ENCODE measurements around the gene TREX2. TPM values are rescaled to one million over a fixed set of nuclear protein-coding genes. Genes with fewer than 3 reads are reported as not detected.

The TREX2 gene
- total RNA-seq, 4 donors from 2014 or later, result 0.18 TPM; not detected in 3

DNA sequence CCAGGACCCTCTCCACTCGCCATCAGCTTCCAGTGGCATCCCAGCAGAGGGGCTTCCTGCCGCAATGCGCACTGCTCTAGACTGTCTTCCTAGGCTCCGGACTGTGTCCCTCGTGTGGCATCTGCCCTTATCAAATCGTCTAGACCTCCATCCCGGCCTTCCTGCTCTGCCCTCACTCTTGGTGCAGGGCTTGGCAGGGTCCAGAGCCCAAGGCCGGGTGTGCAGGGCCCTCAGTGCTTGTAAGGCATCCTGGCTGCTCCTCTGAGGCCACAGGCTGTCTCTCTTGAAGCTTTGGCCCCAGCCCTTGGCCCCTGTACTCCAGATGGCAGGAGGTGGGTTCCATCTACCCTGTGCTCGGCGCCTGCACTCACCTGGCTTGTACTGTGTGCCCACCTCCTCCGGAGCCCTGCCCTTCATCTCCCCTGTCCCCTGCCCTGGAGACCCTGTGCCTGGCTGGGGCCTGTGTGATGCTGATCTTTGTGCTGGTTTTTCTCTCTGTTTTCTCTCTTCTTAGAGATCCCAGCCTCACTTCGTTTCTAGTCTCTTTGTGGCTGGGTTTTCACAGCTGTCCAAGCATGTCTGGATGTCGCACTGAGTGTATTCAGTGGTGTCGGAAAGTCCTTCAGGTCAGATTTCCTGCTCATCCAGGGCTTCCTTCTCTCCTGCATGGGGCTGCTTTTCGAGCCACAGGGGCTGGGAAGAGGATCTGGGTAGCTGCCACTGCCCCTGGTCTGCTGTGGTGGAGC is 3.7 kb upstream of the TREX2 start:
- no peaks in the 10 kb centered on the region for H3K27me3 ChIP-seq
- H3K36me3 ChIP-seq, result peaks cover 0 to 9% of the 10 kb centered on the region in 2 donors
- intact Hi-C loops (cut with DNase I; ENCODE audit: low total_unique reads), result no loop called here
- in situ Hi-C loops (cut with MboI; ENCODE audit: low sequenced_read_pairs in 4 of 4), result loop anchor here in 1 of 4 donors (25.0 kb wide), 1 partner anchor 512 kb away; no protein-coding TSS in a partner anchor
- no peak for TF ChIP-seq CTCF (IDR thresholded peaks at IDR 0.05 in 4 of 5, conservative IDR thresholded peaks at IDR 0.05 in 1 of 5)
- no peak for TF ChIP-seq POLR2A (IDR thresholded peaks at IDR 0.05)
- ATAC-seq, result no peak
- no peak overlapping the region for H3K27ac ChIP-seq
- H3K4me1 ChIP-seq, result no peaks in the 10 kb centered on the region
- no peak for DNase-seq
- H3K4me3 ChIP-seq, result no peak overlapping the region
- H3K9me3 ChIP-seq, result no peaks in the 10 kb centered on the region

- Histone ChIP-seq H3K4me3 (no peak overlapping the region), H3K27me3 (no peaks in the 10 kb centered on the region), H3K9me3 (no peaks in the 10 kb centered on the region), H3K27ac (no peak overlapping the region), H3K4me1 (no peaks in the 10 kb centered on the region), H3K36me3 (peaks cover 0 to 4% of the 10 kb centered on the region in 2 donors)
- in situ Hi-C loops (cut with MboI; ENCODE audit: low sequenced_read_pairs in 4 of 4), result no loop called here
- no peak for TF ChIP-seq CTCF (IDR thresholded peaks at IDR 0.05 in 4 of 5, conservative IDR thresholded peaks at IDR 0.05 in 1 of 5)
- no peak for TF ChIP-seq POLR2A (IDR thresholded peaks at IDR 0.05)
- intact Hi-C loops (cut with DNase I; ENCODE audit: low total_unique reads), result no loop called here
- ATAC-seq (no peak), DNase-seq (no peak)
These were observed 2.9 kb upstream of the TREX2 start for GRCh38 chrX:153448556-153449367.

DNA sequence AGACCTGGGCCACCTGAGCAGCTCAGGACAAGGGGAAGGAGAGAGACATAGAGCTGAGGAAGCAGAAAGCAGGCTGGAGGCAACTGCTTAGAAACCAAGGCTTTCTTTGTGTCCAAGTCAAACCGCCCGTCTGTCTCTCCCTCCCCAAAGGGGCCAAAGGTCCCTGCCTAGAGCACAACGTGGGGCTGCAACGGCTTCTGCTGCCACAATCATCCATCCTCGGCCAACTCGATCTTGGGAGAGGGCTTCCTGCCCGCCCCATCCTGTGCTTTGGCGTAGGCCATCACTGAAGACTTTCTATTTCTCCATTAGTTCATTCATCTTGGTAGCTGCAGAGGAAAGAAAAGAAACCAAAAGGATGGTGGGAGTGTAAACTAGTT is 1.7 kb upstream of the TREX2 start:
- TF ChIP-seq CTCF (IDR thresholded peaks at IDR 0.05 in 4 of 5, conservative IDR thresholded peaks at IDR 0.05 in 1 of 5), result no peak
- H3K27ac ChIP-seq, result no peak overlapping the region
- DNase-seq, result no peak
- in situ Hi-C loops (cut with MboI; ENCODE audit: low sequenced_read_pairs in 4 of 4) (no loop called here), intact Hi-C loops (cut with DNase I; ENCODE audit: low total_unique reads) (no loop called here)
- H3K27me3 ChIP-seq, result no peaks in the 10 kb centered on the region
- no peaks in the 10 kb centered on the region for H3K4me1 ChIP-seq
- no peak overlapping the region for H3K4me3 ChIP-seq
- H3K9me3 ChIP-seq, result no peaks in the 10 kb centered on the region
- ATAC-seq, result no peak
- H3K36me3 ChIP-seq, result no peaks in the 10 kb centered on the region

- DNase-seq, result no peak
- TF ChIP-seq CTCF (IDR thresholded peaks at IDR 0.05 in 4 of 5, conservative IDR thresholded peaks at IDR 0.05 in 1 of 5) (no peak), POLR2A (IDR thresholded peaks at IDR 0.05) (no peak)
- intact Hi-C loops (cut with DNase I; ENCODE audit: low total_unique reads), result no loop called here
- ATAC-seq, result no peak
- Histone ChIP-seq H3K9me3 (no peaks in the 10 kb centered on the region), H3K4me1 (no peaks in the 10 kb centered on the region), H3K4me3 (no peak overlapping the region), H3K36me3 (no peaks in the 10 kb centered on the region), H3K27ac (no peak overlapping the region), H3K27me3 (no peaks in the 10 kb centered on the region)
- in situ Hi-C loops (cut with MboI; ENCODE audit: low sequenced_read_pairs in 4 of 4), result no loop called here
These were observed 1.2 kb upstream of the TREX2 start for GRCh38 chrX:153446950-153447580.
